HG02938 (cell line): Measurements from ENCODE around the gene LDLRAD4.

Experiments used
- ATAC-seq: cut with Tn5 transposase; IDR thresholded peaks from one replicate; pipeline ENCODE4 v1.9.1; 2021; ENCODE audit warnings: mild to moderate bottlenecking, moderate library complexity; ENCODE audit not compliant: unreplicated experiment

LDLRAD4 gene

DNA sequence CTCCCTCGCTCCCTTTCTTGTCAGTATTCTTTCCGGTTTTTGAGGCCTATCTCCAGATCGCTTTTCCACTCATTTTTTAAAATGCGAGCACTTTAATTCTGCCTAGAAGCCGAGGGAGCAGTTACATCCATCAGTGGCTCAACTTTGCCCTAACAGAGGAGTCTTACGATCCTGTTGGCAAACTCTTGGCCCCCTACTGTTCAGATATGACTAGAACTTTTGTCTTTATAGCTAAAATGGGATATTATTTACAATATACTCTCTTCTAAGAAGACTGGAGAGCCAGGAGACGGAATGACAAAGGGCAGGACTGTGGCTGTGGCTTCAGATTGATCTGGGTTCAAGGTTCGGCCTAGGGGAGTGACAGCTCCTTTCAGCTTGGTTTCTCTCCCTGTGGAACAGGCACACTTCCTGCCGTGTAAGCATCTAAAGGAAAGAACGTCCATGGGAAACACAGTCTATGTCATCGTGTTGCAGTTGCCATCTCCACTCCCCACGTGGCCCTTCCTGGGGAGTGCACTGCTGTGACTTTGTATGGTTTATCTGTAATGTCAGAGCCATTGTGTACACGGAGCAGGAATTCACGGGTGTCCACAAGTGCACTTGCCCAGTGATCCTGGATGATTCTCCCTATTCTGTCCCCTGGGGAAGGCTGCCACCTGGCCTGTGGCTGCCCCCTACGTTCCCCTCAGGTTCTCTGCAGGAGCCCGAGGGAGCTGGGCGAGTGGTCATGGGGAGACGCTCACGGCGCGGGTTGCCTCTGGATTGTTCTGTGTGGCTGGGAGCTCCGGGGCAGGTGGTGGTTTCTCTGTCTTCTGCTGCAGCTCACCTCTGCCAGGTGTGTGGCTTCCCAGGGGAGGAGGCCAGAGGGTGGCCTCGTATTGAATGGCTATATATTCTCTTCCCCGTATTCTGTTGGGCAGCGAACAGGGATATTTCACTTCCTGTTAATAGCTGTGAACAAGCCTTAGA lies 222.0 kb downstream of the LDLRAD4 start:
- ATAC-seq: no peak

DNA sequence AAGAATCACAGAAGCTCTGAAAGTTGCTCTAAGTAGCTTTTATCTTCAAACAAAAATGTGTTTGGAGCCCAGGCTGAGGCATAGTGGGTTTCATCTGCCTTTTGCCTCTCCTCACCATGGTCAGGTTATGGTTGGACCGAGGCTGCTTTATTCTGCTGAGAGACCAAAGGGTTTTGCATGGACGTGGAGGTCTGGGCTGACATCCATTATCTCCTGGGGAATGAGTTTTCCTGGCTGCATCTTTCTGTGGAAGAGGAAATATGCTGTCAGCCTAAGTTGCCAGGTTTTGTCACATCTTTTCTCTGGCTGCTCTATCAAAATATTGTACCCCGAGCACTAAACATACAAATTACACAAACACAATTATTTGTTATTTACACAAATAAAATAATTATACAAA lies 223.2 kb downstream of the LDLRAD4 start:
- no peak for ATAC-seq

DNA sequence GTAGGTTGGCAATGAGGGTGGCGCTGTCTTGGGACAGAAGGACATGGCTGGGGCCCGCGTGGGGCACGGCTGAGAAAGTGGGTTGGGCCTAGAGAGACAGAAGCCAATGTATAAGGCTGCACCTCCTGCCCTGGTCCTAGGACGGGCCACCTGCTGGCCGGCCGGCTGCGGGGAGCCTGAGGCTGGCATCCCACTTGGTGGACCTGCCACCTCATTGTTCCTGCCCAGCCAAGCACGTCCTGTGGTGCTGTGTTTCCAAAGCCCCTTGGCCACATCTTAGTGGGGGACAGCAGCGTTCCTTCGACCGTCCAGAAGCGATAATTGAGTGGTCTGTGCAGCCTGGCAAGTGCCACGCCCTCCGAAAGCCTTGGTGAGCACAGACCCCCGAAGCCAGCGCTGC lies 223.9 kb downstream of the LDLRAD4 start:
- ATAC-seq: no peak

DNA sequence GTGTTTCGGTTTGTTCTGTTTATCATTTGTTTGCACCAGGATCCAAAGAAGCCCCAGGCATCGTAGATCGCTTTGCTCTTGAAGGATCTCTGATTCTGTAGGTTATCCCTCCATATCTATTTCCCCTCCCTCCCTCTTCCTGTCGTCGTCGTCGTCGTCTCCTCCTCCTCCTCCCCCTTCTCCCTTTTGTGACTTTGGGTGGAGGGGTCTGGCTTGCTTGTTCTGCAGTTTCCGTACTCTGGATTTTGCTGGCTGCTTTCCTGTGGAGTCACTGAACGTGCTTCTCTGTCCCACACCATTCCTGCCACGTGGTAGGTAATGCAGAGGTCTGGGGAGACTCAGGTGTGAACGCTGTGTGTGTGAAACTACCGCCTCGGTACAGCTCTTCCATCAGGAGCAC lies 225.0 kb downstream of the LDLRAD4 start:
- ATAC-seq: no peak

DNA sequence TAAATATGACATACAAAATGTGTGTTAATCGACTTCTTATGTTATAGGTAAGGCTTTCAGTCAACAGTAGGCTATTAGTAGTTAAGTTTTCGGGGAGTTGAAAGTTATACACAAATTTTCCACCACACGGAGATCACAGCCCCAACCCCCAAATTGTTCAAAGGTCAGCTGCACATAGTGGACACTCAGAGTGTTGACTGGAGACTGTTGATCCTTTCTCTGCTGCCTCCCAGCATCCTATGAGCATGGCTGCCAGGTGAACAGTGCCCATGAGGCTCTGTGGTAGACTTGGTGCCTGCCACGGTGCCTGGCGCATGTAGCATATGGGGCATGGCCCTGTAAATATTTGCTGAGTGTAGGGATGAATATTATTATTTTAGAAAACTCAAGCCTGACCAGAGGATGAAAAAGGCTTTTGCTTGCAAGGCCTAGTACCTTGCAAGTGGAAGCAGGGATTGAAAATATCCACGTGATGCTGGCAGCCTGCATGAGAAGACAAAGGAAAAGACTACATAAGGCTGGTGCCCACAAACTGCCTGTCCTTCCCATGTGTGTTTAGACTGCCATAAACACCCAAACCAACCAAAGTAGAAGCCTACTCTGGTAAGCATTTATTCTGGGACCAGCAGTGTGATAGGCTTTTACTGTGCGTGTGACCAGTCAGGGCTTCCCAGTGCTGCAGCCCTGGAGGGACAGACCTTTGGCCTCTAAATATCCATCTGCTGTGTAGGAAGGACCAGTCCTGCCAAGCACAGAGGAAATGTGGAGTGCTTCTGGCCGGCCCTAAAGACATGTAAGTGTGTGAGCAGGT lies 226.1 kb downstream of the LDLRAD4 start:
- no peak for ATAC-seq

DNA sequence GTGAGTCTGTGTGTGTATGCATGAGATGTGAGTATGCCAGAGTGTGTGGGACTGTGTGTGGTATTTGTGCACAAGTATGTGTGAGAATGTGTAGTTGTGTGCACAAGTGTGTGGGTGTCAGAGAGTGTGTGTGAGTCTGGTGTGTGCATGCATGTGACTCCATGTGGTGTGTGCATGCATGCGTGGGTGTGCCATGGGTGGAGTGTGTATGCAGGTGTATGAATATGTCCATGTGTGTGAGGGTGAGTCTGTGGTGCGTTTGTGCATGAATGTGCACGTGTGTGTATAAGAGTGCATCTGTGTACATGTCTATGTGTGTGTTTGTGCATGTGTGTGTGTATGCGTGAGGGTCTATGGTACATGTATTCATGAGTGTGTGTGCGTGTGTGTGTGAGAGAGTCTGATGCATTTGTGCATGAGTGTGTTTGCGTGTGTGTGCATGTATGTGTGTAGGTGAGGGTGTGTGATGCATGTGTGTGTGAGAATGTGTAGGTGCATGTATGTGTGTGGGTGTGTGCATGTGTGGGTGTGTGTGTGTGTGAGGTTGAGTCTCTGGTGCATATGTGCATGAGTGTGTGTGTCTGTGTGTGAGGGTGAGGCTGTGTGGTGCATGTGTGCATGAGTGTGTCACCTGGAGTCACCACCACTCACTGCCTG lies 226.8 kb downstream of the LDLRAD4 start:
- no peak for ATAC-seq

DNA sequence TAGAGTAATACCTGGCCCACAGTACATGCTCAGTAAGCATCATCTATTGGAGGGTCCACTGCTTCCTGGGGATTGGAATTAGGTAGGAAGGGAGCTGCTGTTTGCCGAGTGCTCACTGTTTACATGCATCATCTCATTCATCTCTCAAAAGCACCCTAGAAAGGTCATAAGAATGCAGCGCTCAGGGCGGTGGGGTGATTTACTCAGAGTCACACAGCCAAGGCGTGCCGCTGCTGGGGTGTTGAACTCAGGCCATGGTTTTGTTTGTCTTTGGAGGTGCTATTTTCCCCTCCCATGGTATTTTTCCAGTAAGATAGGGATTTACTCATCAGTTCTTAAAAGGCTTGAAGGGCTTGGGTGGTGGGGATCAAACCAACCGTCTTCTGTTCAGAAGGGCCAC lies 227.5 kb downstream of the LDLRAD4 start:
- ATAC-seq: no peak

DNA sequence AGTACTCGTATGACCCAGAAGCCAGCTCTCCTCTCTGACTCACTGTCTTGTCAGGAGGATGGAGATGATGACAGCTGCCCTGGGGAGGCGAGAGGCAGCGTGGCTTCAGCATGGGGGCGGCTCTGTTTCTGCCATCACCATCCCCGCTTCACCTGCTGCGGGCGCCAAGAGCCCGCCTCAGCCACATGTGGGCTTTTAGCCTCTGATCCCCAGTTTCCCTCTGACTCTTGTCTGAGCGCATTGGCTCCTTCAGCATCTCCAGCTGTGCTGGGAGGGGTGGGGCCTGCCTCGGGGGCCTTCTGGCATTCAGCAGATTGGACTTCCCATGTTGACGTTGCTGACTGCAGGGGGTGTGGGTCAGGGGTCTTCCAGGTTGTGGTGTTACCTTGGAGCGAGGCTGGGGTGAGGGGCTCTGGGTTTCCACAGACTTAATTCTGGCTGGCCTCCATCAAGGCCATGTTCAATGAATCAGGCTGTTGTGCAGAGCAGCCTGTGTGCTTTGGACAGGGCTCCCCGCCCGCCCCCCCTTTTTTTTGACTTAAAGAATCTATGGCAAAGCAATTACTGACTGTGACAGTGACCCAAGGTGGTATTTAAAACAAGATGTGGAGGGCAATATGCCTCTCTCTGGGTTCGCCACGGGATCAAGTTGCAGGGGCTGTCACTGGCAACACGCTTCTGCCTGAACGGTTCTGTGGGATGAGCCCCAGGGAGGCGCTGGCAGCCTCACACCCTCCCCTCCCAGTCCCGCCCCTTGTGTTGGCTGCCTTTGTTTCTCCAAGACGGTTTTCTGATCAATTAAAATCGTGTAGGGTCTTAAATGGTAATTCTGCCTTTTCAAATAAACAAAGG lies 228.3 kb downstream of the LDLRAD4 start:
- no peak for ATAC-seq

DNA sequence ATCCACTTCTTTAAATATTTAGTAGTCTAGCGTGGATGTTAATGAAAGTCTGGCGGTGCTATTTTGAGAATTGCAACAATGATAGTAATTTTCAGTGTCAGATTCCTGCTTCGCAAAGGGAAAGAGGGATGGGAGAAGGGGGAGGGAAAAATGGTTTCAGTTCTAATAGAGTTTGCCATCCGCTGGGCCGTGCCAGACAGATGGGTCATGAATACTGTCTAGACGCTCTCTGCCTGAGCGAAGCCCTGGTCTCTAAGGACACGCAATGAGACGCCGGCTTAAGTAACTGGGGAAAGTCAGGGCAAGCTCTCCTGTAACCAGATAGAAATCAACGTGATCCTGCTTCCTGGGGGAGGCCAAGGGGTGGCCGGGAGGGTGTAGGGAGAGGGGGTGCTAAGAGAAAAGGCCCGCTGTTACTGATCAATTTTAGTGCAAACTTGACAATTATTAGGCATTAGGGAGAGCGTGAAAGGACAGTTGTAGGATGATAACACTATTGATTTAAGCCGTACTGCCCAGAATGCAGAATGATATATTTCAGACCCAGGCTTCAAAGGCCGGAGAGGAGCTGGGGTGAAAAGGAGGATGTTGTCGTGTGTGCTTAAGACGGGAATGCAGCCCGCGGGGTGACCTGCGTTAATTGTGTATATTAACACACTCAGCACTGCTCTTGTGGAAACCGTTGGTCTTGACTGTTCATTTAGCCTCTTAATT lies 229.2 kb downstream of the LDLRAD4 start:
- no peak for ATAC-seq

DNA sequence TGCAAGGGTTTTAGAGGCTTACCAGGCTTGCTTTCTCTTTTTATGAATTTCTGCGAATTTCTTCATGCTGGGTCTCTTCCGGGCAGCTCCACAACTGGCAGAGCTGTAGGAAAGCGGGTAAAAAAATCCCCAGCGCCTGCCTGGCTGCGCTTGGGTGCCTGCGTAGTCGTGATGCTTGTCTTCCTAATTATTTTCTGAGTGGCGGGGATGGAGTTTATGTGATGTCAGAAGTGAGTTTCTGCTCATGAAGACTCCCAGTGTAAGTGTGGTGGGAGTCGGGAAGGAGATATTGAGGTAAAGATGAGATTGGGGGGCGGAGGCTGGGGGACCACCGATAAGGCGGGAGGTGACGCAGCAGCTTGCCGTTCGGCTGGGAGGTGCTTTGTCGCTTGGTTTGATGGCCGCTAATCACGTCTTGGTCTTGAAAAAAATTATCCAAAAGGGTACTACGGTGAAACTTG lies 229.8 kb downstream of the LDLRAD4 start:
- ATAC-seq: no peak

DNA sequence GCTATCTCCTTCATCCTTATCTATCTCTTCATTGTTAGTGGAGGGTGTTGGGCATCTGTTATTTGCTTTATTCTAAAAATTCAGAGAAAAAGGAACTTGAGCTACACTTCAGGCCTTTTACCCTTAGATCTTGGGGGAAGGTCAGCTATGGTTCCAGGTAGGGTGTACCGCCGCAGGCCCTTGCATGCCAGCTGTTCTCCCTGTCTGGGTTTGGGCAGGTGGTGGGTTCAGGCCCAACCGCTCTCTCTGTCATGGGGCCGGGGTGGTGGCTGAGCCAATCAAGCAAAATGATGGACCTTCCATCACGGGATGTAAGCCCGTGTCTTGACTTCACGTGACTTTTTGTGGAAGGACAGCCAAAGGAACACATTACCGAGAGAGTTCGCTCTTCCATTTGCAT lies 231.1 kb downstream of the LDLRAD4 start:
- no peak for ATAC-seq

DNA sequence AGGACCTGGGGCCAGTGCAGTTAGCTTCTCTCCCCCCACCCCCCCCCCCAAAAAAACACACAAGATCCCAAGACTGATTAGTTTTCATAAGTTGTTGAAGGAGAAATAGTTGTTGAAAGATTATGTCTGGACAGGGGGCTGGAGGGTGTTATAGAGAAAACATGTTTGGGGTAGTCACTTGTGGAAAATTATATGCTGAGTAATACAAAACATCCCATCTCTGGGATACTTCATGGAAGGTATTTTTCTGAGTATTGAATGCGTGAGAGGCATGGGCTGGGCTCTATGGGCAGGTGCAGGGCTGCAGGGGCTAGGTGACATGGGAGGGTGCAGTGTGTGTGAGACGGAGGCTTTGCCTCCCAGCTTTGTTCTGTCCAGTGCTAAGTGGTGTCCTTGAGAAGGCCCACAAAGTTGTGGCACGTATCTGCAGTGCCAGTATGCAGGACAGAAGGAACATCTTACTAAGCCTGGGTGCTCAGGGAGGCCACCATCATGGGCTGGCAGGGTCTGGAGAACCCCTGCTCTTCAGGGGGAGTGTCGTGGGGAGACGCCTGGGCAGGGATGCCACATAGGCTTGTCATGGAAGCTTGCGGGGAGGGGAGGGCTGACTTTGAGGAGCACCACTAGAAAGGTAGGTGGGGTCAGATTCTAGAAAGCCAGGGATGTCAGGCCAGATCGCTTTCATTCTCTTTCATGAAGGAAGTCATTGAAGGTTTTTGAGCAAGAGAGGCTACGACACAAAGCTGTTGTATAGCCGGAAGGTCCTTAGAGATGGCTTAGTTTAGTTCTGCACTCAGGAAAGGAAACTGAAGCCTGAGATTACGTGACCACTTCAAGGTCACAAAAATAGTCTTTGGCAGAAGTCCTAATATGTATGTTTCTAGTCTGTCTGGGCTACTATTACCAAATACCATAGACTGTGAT lies 232.0 kb downstream of the LDLRAD4 start:
- ATAC-seq: peak; percentile 70

DNA sequence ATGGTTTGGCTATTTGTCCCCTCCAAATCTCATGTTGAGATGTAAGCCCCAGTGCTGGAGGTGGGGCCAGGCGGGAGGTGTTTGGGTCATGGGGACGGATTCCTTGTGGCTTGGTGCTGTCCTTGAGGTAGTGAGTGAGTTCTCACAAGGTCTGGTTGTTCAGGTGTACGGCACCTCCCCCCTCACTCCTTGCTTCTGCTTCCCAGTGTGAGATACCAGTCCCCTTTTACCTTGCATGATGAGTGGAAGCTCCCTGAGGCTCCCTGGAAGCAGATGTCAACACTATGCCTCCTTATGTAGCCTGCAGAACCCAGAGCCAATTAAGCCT lies 232.6 kb downstream of the LDLRAD4 start:
- ATAC-seq: peak; percentile 3

DNA sequence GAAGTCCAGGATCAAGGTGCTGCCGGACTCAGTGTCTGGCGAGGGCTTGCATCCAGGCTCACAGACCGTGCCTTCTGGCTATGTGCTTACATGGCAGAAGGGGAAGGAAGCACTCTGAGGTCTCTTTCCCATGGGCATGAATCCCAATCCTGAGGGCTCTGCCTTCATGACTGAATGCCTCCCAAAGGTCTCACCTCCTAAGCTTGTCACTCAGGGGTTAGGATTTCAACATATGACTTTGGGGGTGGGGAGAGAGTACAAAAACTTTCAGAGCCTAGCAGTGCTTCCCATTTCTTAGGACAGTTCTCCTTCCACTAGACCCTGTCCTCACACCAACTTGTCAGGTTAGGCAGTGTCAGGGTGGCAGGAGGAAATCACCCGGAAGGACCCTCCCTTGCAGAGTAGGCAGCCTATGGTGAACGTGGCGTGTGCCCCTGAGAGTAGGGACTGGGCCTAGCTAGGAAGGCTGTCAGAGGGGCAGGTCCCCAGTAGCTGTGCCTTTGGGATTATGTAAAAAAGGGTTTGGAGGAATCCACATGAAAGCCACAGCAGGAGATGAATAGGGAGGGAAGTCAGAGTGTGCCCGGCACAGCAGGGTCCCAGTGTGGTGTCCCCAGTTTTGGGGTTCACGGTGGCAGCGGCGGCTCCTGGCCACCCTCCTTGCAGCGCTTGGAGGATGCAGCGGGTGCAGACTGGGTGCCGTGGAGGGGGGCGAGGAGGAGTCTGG lies 233.3 kb downstream of the LDLRAD4 start:
- ATAC-seq: no peak

DNA sequence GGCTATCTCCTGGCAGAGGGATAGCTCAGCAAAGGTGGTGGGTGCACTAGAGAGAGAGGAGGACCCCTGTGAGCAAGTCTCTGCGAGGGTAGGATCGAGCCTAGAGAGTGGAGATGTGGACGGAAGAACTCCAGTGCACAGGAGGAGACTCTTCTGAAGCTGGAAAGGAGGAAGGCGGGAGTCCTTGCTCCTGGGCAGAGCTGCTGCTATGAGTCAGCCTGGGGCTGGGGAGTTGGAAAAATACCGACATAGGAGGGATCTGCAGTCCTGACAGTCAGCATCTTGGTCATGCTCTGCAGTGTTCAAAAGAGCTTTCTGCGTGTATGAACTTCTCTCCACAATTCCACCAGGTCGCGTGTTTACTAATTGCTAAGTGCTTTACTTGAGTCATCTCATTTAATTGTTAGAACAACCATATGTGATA lies 233.8 kb downstream of the LDLRAD4 start:
- ATAC-seq: no peak

DNA sequence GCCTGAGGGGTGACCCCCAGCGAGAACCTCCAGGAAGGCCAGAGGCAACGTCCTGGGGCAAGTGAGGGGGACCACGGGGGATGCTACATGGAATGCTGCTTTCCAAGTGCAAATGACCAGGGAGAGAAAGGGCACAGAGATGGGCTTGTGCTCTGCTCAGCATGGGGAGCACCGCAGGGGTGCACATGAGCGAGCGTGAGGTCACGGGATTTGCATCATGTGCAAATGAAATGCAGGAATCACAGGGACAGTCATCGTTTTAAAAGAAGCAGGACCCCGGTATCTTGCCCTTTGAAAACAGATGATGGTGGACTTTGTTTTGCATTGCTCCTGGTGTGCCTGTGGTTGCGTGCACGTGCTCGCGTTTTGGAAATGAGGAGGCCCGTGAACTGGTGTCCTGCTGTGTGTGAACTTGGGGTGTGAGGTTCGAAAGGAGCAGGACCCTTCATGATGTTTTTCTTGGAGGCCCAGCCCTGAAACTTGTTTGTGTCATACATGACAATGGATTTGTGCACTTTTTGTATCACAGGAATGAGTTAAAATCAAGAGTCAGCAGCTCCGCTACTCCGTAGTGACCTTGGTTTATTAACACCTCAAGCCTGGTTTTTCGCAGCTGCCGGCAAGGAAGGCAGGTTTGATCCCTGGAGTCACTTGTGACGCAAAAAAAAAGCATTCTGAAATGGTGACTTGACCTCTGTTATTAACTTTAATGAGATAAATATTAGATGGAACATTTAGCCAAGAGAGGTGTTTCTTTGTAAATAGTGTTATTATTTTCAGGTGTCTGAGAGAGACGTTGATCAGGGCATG lies 234.5 kb downstream of the LDLRAD4 start:
- ATAC-seq: no peak

DNA sequence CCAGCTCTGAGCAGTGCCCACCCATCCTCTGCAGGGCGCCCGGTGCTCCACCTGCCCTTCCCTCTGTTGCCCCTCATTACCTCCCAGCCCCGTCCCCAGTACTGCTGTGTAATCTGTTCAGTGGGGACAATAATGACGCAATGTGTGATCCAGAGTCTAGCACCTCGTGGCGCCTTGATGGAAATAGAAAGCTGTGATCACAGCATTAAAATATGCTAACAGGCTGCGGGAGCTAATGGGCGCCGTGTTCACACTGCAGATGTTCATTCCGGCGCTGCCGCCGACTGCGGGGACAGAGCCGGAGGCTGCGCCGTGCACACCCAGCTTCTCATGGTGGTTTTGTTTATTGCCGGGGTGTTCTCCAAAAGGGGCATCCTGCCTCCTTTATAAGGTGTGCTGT lies 235.2 kb downstream of the LDLRAD4 start:
- no peak for ATAC-seq
